SK-N-SH treated with all-trans-retinoic acid at 6 μM for 48 hours (cell line): Measurements from ENCODE around the gene ERBB2.

Experiments
- ISL1 ChIP-seq: fragments of 250-450 bp; sonication (Bioruptor Pico); IDR thresholded peaks from 2 replicates; pipeline ENCODE4 v2.1.2; 2022; ENCODE audit warnings: mild to moderate bottlenecking, moderate library complexity
- RARB ChIP-seq: fragments of 250-450 bp; sonication (Bioruptor Pico); IDR thresholded peaks from 2 replicates; pipeline ENCODE4 v1.8.0; 2021; ENCODE audit warnings: mild to moderate bottlenecking, moderate library complexity
- SNAI2 ChIP-seq: fragments of 250-450 bp; sonication (Bioruptor Pico); IDR thresholded peaks from 2 replicates; pipeline ENCODE4 v1.5.0; 2020; ENCODE audit warnings: mild to moderate bottlenecking, moderate library complexity
- ZFP3 ChIP-seq: fragments of 250-450 bp; sonication (Bioruptor Pico); IDR thresholded peaks from 2 replicates; pipeline ENCODE4 v1.5.0; 2020; ENCODE audit warnings: mild to moderate bottlenecking, moderate library complexity
- TF ChIP-seq, protein P1 (sequence below): fragments of 250-450 bp; sonication (Bioruptor Pico); IDR thresholded peaks from 2 replicates; pipeline ENCODE4 v1.5.0; 2020; ENCODE audit warnings: mild to moderate bottlenecking, moderate library complexity

DNA sequence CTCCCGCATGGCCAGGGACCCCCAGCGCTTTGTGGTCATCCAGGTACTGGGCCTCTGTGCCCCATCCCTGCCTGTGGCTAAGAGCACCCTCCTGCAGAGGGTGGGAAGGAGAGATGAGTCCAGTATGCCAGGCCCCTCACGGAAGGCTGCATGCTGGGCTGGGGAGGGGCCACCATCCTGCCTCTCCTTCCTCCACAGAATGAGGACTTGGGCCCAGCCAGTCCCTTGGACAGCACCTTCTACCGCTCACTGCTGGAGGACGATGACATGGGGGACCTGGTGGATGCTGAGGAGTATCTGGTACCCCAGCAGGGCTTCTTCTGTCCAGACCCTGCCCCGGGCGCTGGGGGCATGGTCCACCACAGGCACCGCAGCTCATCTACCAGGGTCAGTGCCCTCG, 26.8 kb downstream of the ERBB2 start:
- TF ChIP-seq ZFP3 (no peak), SNAI2 (no peak), ISL1 (no peak), RARB (no peak)
- TF ChIP-seq, protein P1, sequence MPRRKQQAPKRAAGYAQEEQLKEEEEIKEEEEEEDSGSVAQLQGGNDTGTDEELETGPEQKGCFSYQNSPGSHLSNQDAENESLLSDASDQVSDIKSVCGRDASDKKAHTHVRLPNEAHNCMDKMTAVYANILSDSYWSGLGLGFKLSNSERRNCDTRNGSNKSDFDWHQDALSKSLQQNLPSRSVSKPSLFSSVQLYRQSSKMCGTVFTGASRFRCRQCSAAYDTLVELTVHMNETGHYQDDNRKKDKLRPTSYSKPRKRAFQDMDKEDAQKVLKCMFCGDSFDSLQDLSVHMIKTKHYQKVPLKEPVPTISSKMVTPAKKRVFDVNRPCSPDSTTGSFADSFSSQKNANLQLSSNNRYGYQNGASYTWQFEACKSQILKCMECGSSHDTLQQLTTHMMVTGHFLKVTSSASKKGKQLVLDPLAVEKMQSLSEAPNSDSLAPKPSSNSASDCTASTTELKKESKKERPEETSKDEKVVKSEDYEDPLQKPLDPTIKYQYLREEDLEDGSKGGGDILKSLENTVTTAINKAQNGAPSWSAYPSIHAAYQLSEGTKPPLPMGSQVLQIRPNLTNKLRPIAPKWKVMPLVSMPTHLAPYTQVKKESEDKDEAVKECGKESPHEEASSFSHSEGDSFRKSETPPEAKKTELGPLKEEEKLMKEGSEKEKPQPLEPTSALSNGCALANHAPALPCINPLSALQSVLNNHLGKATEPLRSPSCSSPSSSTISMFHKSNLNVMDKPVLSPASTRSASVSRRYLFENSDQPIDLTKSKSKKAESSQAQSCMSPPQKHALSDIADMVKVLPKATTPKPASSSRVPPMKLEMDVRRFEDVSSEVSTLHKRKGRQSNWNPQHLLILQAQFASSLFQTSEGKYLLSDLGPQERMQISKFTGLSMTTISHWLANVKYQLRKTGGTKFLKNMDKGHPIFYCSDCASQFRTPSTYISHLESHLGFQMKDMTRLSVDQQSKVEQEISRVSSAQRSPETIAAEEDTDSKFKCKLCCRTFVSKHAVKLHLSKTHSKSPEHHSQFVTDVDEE (CRISPR knock-in tag), result no peak
